Measurements from ENCODE around the gene ARHGEF7.

DNA sequence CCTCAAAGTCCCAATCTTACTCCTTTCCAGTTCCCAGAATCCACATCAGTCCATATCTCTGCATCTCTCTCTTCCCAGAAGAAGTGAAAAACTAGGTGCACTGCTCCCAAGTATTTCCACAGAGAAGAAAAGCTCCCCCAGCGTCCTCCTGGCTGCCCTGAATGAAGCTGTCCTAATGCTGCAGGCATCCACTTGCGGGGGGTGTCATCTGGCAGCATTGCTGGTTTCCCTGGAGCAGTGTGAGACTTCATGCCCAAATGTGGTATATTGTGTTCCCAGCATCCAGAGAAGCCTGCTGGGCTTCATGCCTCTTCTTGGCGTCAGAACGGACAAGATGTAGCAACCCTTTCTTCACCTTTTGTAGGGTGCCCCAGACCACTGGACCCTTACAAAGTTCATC, 32.9 kb upstream of the ARHGEF7 start:
- TF ChIP-seq, protein P1, sequence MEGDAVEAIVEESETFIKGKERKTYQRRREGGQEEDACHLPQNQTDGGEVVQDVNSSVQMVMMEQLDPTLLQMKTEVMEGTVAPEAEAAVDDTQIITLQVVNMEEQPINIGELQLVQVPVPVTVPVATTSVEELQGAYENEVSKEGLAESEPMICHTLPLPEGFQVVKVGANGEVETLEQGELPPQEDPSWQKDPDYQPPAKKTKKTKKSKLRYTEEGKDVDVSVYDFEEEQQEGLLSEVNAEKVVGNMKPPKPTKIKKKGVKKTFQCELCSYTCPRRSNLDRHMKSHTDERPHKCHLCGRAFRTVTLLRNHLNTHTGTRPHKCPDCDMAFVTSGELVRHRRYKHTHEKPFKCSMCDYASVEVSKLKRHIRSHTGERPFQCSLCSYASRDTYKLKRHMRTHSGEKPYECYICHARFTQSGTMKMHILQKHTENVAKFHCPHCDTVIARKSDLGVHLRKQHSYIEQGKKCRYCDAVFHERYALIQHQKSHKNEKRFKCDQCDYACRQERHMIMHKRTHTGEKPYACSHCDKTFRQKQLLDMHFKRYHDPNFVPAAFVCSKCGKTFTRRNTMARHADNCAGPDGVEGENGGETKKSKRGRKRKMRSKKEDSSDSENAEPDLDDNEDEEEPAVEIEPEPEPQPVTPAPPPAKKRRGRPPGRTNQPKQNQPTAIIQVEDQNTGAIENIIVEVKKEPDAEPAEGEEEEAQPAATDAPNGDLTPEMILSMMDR (IDR thresholded peaks at IDR 0.05; ENCODE audit: low read depth, low read length), result no peak
- no peak for TF ChIP-seq EZH2phosphoT487 (IDR thresholded peaks at IDR 0.05; ENCODE audit: low read depth)

All from OCI-LY3 (cell line).